IMR-90 (cell line): ENCODE measurements around the gene TMEM131L. TPM values are rescaled to one million over a fixed set of nuclear protein-coding genes. Genes with fewer than 3 reads are reported as not detected.

Experiments
- ATAC-seq: fragments of 200-7000 bp; cut with Tn5 transposase; 2 replicates; pipeline ENCODE4 v1.9.1; 2020; ENCODE audit warnings: low read depth, mild to moderate bottlenecking, moderate library complexity
- BruUV-seq: library from RNA; stranded (reverse); fragments of 400-500 nt; replicated peaks from 2 replicates; lab custom pipeline; 2021; lab: Mats Ljungman, UMichigan
- CTCF ChIA-PET: fragments of 300-600 bp; formaldehyde crosslinking; extraction: SDS; loops from one replicate; lab custom pipeline; 2021; ENCODE audit warnings: antibody characterized with exemption; lab: Yijun Ruan, JAX
- POLR2A ChIA-PET: fragments of 300-600 bp; sonication (Branson Sonifier 250); formaldehyde crosslinking; loops from one replicate; lab custom pipeline; 2022; ENCODE audit warnings: antibody characterized with exemption; ENCODE audit not compliant: unreplicated experiment; lab: Charles Lee
- DNase-seq: peaks from one replicate; pipeline ENCODE4 v3.0.0; 2013
- H2AFZ ChIP-seq: replicated peaks from 2 replicates; pipeline ENCODE3; 2013; ENCODE audit warnings: low read length, mild to moderate bottlenecking; ENCODE audit not compliant: poor library complexity
- H2AK5ac ChIP-seq: 2 replicates; pipeline ENCODE4 v1.6.1; 2013; ENCODE audit warnings: low read depth, low read length, inconsistent platforms
- H2AK9ac ChIP-seq: replicated peaks from 2 replicates; pipeline ENCODE3; 2013; ENCODE audit warnings: mild to moderate bottlenecking, low read depth, low read length, moderate library complexity; ENCODE audit not compliant: poor library complexity
- H2BK120ac ChIP-seq: 2 replicates; pipeline ENCODE4 v1.6.1; 2013; ENCODE audit warnings: low read depth, low read length, inconsistent platforms
- H2BK15ac ChIP-seq: 3 replicates; pipeline ENCODE4 v1.6.1; 2013; ENCODE audit warnings: low read depth, low read length, inconsistent platforms
- H2BK20ac ChIP-seq: 2 replicates; pipeline ENCODE4 v1.6.1; 2013; ENCODE audit warnings: low read depth, mild to moderate bottlenecking, inconsistent platforms, low read length, moderate library complexity
- H2BK5ac ChIP-seq: 2 replicates; pipeline ENCODE4 v1.6.1; 2013; ENCODE audit warnings: mild to moderate bottlenecking, low read depth, low read length, inconsistent platforms; ENCODE audit not compliant: poor library complexity, severe bottlenecking
- H3K14ac ChIP-seq: replicated peaks from 2 replicates; pipeline ENCODE4 v1.6.1; 2013; ENCODE audit warnings: low read depth, low read length, inconsistent platforms
- H3K18ac ChIP-seq: 2 replicates; pipeline ENCODE4 v1.6.1; 2013; ENCODE audit warnings: low read depth, low read length, control low read depth
- H3K23ac ChIP-seq: 2 replicates; pipeline ENCODE4 v1.6.1; 2013; ENCODE audit warnings: low read depth, low read length, inconsistent platforms
- H3K27ac ChIP-seq: 2 replicates; pipeline ENCODE4 v1.5.1; 2013; ENCODE audit warnings: mild to moderate bottlenecking, control low read depth, low read length; ENCODE audit not compliant: insufficient read depth
- H3K27me3 ChIP-seq: 2 replicates; pipeline ENCODE4 v1.6.1; 2013; ENCODE audit warnings: low read length; ENCODE audit not compliant: control insufficient read depth, insufficient read depth
- H3K36me3 ChIP-seq: 2 replicates; pipeline ENCODE4 v1.6.1; 2013; ENCODE audit warnings: low read length, mixed read lengths; ENCODE audit not compliant: control insufficient read depth, insufficient read depth
- H3K4ac ChIP-seq: 2 replicates; pipeline ENCODE4 v1.6.1; 2013; ENCODE audit warnings: low read depth, low read length, inconsistent platforms
- H3K4me1 ChIP-seq: 2 replicates; pipeline ENCODE4 v1.6.1; 2013; ENCODE audit warnings: low read length, mixed read lengths; ENCODE audit not compliant: control insufficient read depth, insufficient read depth
- H3K4me2 ChIP-seq: 2 replicates; pipeline ENCODE4 v1.6.1; 2013; ENCODE audit warnings: low read depth, mild to moderate bottlenecking, control low read depth, low read length, moderate library complexity
- H3K4me3 ChIP-seq: 2 replicates; pipeline ENCODE4 v1.5.1; 2013; ENCODE audit warnings: low read depth, mild to moderate bottlenecking, control low read depth, low read length, moderate library complexity; ENCODE audit not compliant: insufficient read depth
- H3K56ac ChIP-seq: 2 replicates; pipeline ENCODE4 v1.6.1; 2013; ENCODE audit warnings: low read length, inconsistent platforms; ENCODE audit not compliant: insufficient read depth; ENCODE audit errors: extremely low read depth
- H3K79me1 ChIP-seq, 2 experiments: 2 replicates each; pipeline ENCODE4 v1.6.1; 2013; ENCODE audit warnings: low read length in 2 of 2, inconsistent platforms in 1 of 2, low read depth in 1 of 2
- H3K9ac ChIP-seq: 2 replicates; pipeline ENCODE4 v1.6.1; 2013; ENCODE audit warnings: low read depth, low read length, control low read depth
- H3K9me1 ChIP-seq: 2 replicates; pipeline ENCODE4 v1.6.1; 2013; ENCODE audit warnings: low read length, inconsistent platforms; ENCODE audit not compliant: insufficient read depth
- H3K9me3 ChIP-seq: 2 replicates; pipeline ENCODE4 v1.6.1; 2013; ENCODE audit warnings: low read length; ENCODE audit not compliant: control insufficient read depth, insufficient read depth
- H4K20me1 ChIP-seq: 2 replicates; pipeline ENCODE4 v1.6.1; 2013; ENCODE audit warnings: low read length, inconsistent platforms; ENCODE audit not compliant: insufficient read depth
- H4K5ac ChIP-seq: 2 replicates; pipeline ENCODE4 v1.6.1; 2013; ENCODE audit warnings: mild to moderate bottlenecking, low read depth, low read length, control low read depth
- H4K8ac ChIP-seq, 2 experiments: 2 replicates each; pipeline ENCODE4 v1.6.1; 2013; ENCODE audit warnings: low read depth in 2 of 2, low read length in 2 of 2, control low read depth in 1 of 2, inconsistent platforms in 1 of 2
- H4K91ac ChIP-seq: 2 replicates; pipeline ENCODE4 v1.6.1; 2013; ENCODE audit warnings: low read depth, low read length, inconsistent platforms; ENCODE audit not compliant: insufficient read depth
- CHD1 ChIP-seq: IDR thresholded peaks from 2 replicates; pipeline ENCODE4 v1.6.1; 2012; ENCODE audit warnings: low read depth, low read length, improper control_type of control experiment
- WGBS, 2 experiments: methylation state at CpG; one replicate each; pipeline versions ENCODE4 v1.1.5 to v1.1.7; 2013; ENCODE audit warnings: missing lambda C conversion rate in 2 of 2; ENCODE audit not compliant: insufficient read length in 1 of 2; ENCODE audit errors: extremely low coverage in 2 of 2; 5-methylcytosine and 5-hydroxymethylcytosine counted together
- dilution Hi-C: fragments of 300-500 bp; cut with HindIII; formaldehyde crosslinking; loops from one replicate; pipeline ENCODE4 v1.14.3; 2018; ENCODE audit warnings: low sequenced_read_pairs; ENCODE audit not compliant: unreplicated experiment
- in situ Hi-C: fragments of 300-500 bp; cut with MboI; formaldehyde crosslinking; loops from 3 replicates; pipeline ENCODE4 v1.14.3; 2019; ENCODE audit warnings: low sequenced_read_pairs, inconsistent platforms, mixed read lengths
- intact Hi-C: fragments of 100-400 bp; cut with micrococcal nuclease; formaldehyde crosslinking; loops from 2 replicates; pipeline ENCODE4 v1.10.0; 2022
- polyA plus RNA-seq, 3 experiments: library from polyadenylated mRNA; depleted of rRNA; stranded (reverse); fragments of >200 nt; gene quantifications; 2 replicates each; pipeline ENCODE4 v1.2.3, GENCODE V29; 2012; ENCODE audit warnings: low replicate concordance in 1 of 3
- total RNA-seq: library from RNA; depleted of rRNA; stranded (reverse); fragments of >200 nt; gene quantifications from 2 replicates; pipeline ENCODE4 v1.2.3, GENCODE V29; 2012
- TF ChIP-seq, protein P1 (sequence below): fragments of 150-350 bp; IDR thresholded peaks from 2 replicates; pipeline ENCODE4 v1.6.1; 2017; ENCODE audit warnings: mild to moderate bottlenecking, antibody characterized with exemption, low read length, low read depth

TMEM131L gene
- total and polyA plus RNA-seq, 2 of the 4 experiments (the other 2 are of a cell fraction), result 8.4 to 23.8 TPM

- Histone ChIP-seq H3K4me1 (peaks cover 6% of the 10 kb centered on the region), H3K18ac (no peak overlapping the region), H3K9me1 (no peaks in the 10 kb centered on the region), H2AK9ac (no peak overlapping the region), H3K9ac (no peak overlapping the region), H3K9me3 (no peaks in the 10 kb centered on the region; the same call in 1 of the 2 replicates), H2BK5ac (no peak overlapping the region), H2AK5ac (no peak overlapping the region), H2AFZ (no peak overlapping the region), H3K79me1 (peaks cover 9 to 11% of the 10 kb centered on the region in 2 experiments; a peak in 1 of 4 replicates), H3K27me3 (no peaks in the 10 kb centered on the region), H3K56ac (no peak overlapping the region), H4K91ac (no peak overlapping the region), H3K14ac (no peak overlapping the region), H3K4ac (no peak overlapping the region), H2BK120ac (no peak overlapping the region), H3K4me2 (no peak overlapping the region), H4K20me1 (no peaks in the 10 kb centered on the region), H3K23ac (no peak overlapping the region), H3K27ac (no peak overlapping the region), H2BK15ac (no peak overlapping the region), H3K36me3 (no peaks in the 10 kb centered on the region), H4K8ac (no peak overlapping the region), H4K5ac (no peak overlapping the region), H3K4me3 (no peak overlapping the region), H2BK20ac (no peak overlapping the region)
- WGBS, 2 experiments, result 89% methylated on average over 3 of the region's 17 CpGs; no CpG with 5 or more reads in 1 of the 2 experiments
- intact Hi-C loops (no loop called here), in situ Hi-C loops (no loop called here), dilution Hi-C loops (no loop called here)
- BruUV-seq, result no TSS peak
- ChIA-PET CTCF (no interaction called here), POLR2A (no interaction called here)
- TF ChIP-seq, protein P1, sequence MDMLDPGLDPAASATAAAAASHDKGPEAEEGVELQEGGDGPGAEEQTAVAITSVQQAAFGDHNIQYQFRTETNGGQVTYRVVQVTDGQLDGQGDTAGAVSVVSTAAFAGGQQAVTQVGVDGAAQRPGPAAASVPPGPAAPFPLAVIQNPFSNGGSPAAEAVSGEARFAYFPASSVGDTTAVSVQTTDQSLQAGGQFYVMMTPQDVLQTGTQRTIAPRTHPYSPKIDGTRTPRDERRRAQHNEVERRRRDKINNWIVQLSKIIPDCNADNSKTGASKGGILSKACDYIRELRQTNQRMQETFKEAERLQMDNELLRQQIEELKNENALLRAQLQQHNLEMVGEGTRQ, result no peak
- no peak for TF ChIP-seq CHD1
- DNase-seq, result no peak
- no peak for ATAC-seq
Observed at GRCh38 chr4:153521999-153522801, 56.0 kb downstream of the TMEM131L start.
